SK-N-SH treated with all-trans-retinoic acid at 6 μM for 48 hours (cell line): ENCODE results near the gene DERA.

Experiments used
- ATAC-seq: fragments of 200-7000 bp; cut with Tn5 transposase; 3 replicates; pipeline ENCODE4 v1.9.1; 2020; ENCODE audit warnings: mild to moderate bottlenecking, moderate library complexity
- ARNTL ChIP-seq: fragments of 450-650 bp; formaldehyde crosslinking; IDR thresholded peaks from 2 replicates; pipeline ENCODE4 v1.5.0; 2020; ENCODE audit warnings: low read depth, mild to moderate bottlenecking, moderate library complexity, borderline replicate concordance
- CREB5 ChIP-seq: fragments of 250-450 bp; sonication (Bioruptor Pico); IDR thresholded peaks from 2 replicates; pipeline ENCODE4 v1.5.1; 2020; ENCODE audit warnings: low read depth, mild to moderate bottlenecking, moderate library complexity
- CSDC2 ChIP-seq: fragments of 250-450 bp; sonication (Bioruptor Pico); IDR thresholded peaks from 2 replicates; pipeline ENCODE4 v1.5.0; 2020; ENCODE audit warnings: mild to moderate bottlenecking, moderate library complexity
- CSRNP3 ChIP-seq: fragments of 250-450 bp; sonication (Bioruptor Pico); IDR thresholded peaks from 2 replicates; pipeline ENCODE4 v1.5.1; 2021; ENCODE audit warnings: mild to moderate bottlenecking, moderate library complexity
- ESRRG ChIP-seq: fragments of 250-450 bp; sonication (Bioruptor Pico); IDR thresholded peaks from 2 replicates; pipeline ENCODE4 v1.6.1; 2021; ENCODE audit warnings: mild to moderate bottlenecking
- GLIS3 ChIP-seq: fragments of 250-450 bp; sonication (Bioruptor Pico); IDR thresholded peaks from 2 replicates; pipeline ENCODE4 v1.5.0; 2020; ENCODE audit warnings: mild to moderate bottlenecking, moderate library complexity
- ISL1 ChIP-seq: fragments of 250-450 bp; sonication (Bioruptor Pico); IDR thresholded peaks from 2 replicates; pipeline ENCODE4 v2.1.2; 2022; ENCODE audit warnings: mild to moderate bottlenecking, moderate library complexity
- OSR1 ChIP-seq: fragments of 250-450 bp; sonication (Bioruptor Pico); IDR thresholded peaks from 2 replicates; pipeline ENCODE4 v1.8.0; 2022; ENCODE audit warnings: moderate library complexity, mild to moderate bottlenecking, inconsistent platforms
- PATZ1 ChIP-seq: fragments of 250-450 bp; sonication (Bioruptor Pico); IDR thresholded peaks from 2 replicates; pipeline ENCODE4 v1.8.0; 2020; ENCODE audit warnings: mild to moderate bottlenecking, moderate library complexity, borderline replicate concordance
- POU6F1 ChIP-seq: fragments of 250-450 bp; sonication (Bioruptor Pico); IDR thresholded peaks from 2 replicates; pipeline ENCODE4 v1.8.0; 2021; ENCODE audit warnings: low read depth, mild to moderate bottlenecking, moderate library complexity, borderline replicate concordance
- PPARA ChIP-seq: fragments of 250-450 bp; sonication (Bioruptor Pico); IDR thresholded peaks from 2 replicates; pipeline ENCODE4 v1.5.0; 2020; ENCODE audit warnings: mild to moderate bottlenecking, borderline replicate concordance
- SNAI2 ChIP-seq: fragments of 250-450 bp; sonication (Bioruptor Pico); IDR thresholded peaks from 2 replicates; pipeline ENCODE4 v1.5.0; 2020; ENCODE audit warnings: mild to moderate bottlenecking, moderate library complexity
- TCF4 ChIP-seq: fragments of 250-450 bp; sonication (Bioruptor Pico); IDR thresholded peaks from 2 replicates; pipeline ENCODE4 v1.8.0; 2021; ENCODE audit warnings: mild to moderate bottlenecking, moderate library complexity, borderline replicate concordance
- TOX ChIP-seq: fragments of 250-450 bp; sonication (Bioruptor Pico); IDR thresholded peaks from 2 replicates; pipeline ENCODE4 v1.8.0; 2021; ENCODE audit warnings: mild to moderate bottlenecking, moderate library complexity, borderline replicate concordance
- TSHZ2 ChIP-seq: fragments of 250-450 bp; sonication (Bioruptor Pico); IDR thresholded peaks from 2 replicates; pipeline ENCODE4 v1.5.0; 2020; ENCODE audit warnings: mild to moderate bottlenecking, moderate library complexity
- ZC3H10 ChIP-seq: fragments of 250-450 bp; sonication (Bioruptor Pico); IDR thresholded peaks from 2 replicates; pipeline ENCODE4 v1.5.1; 2021; ENCODE audit warnings: mild to moderate bottlenecking, moderate library complexity
- ZFP3 ChIP-seq: fragments of 250-450 bp; sonication (Bioruptor Pico); IDR thresholded peaks from 2 replicates; pipeline ENCODE4 v1.5.0; 2020; ENCODE audit warnings: mild to moderate bottlenecking, moderate library complexity
- ZFP30 ChIP-seq: fragments of 450-650 bp; formaldehyde crosslinking; IDR thresholded peaks from 2 replicates; pipeline ENCODE4 v1.5.0; 2022; ENCODE audit warnings: mild to moderate bottlenecking, moderate library complexity
- ZNF565 ChIP-seq: fragments of 450-650 bp; formaldehyde crosslinking; conservative IDR thresholded peaks from 2 replicates; pipeline ENCODE4 v1.5.0; 2020; ENCODE audit warnings: low read depth, mild to moderate bottlenecking, moderate library complexity
- ZNF70 ChIP-seq: fragments of 450-650 bp; formaldehyde crosslinking; IDR thresholded peaks from 2 replicates; pipeline ENCODE4 v1.5.0; 2020; ENCODE audit warnings: mild to moderate bottlenecking, moderate library complexity
- ZNF8 ChIP-seq: fragments of 450-650 bp; formaldehyde crosslinking; IDR thresholded peaks from 2 replicates; pipeline ENCODE4 v1.5.0; 2020; ENCODE audit warnings: mild to moderate bottlenecking, moderate library complexity

Gene DERA

GRCh38 chr12:16075887-16076286, 164.8 kb downstream of the DERA start:
- no peak for TF ChIP-seq ISL1 (CRISPR knock-in tag)
- ATAC-seq = no peak

- peak; percentile 75 for ATAC-seq
- TF ChIP-seq CSDC2 (CRISPR knock-in tag) = no peak
- no peak for TF ChIP-seq PPARA (CRISPR knock-in tag)
- no peak for TF ChIP-seq ZNF70 (CRISPR knock-in tag)
- no peak for TF ChIP-seq PATZ1 (CRISPR knock-in tag)
- no peak for TF ChIP-seq CSRNP3 (CRISPR knock-in tag)
- TF ChIP-seq ISL1 (CRISPR knock-in tag) = no peak
- no peak for TF ChIP-seq SNAI2 (CRISPR knock-in tag)
- TF ChIP-seq ESRRG (CRISPR knock-in tag) = no peak
- TF ChIP-seq ZFP3 (CRISPR knock-in tag) = no peak
- TF ChIP-seq, all 23 proteins: peak for 0
Measured at GRCh38 chr12:16076557-16076956, 165.4 kb downstream of the DERA start.

GRCh38 chr12:16076970-16077522, 165.9 kb downstream of the DERA start:
- no peak for ATAC-seq
- TF ChIP-seq GLIS3 = no peak
- no peak for TF ChIP-seq TCF4 (CRISPR knock-in tag)
- TF ChIP-seq TOX (CRISPR knock-in tag) = no peak
- no peak for TF ChIP-seq ZNF565 (CRISPR knock-in tag)
- no peak for TF ChIP-seq ARNTL (CRISPR knock-in tag)
- TF ChIP-seq ZFP30 (CRISPR knock-in tag) = no peak
- TF ChIP-seq OSR1 (CRISPR knock-in tag) = no peak
- no peak for TF ChIP-seq POU6F1 (CRISPR knock-in tag)
- no peak for TF ChIP-seq SNAI2 (CRISPR knock-in tag)
- TF ChIP-seq CREB5 (CRISPR knock-in tag) = no peak
- no peak for TF ChIP-seq ZNF8 (CRISPR knock-in tag)
- no peak for TF ChIP-seq ISL1 (CRISPR knock-in tag)
- no peak for TF ChIP-seq ZC3H10 (CRISPR knock-in tag)
- no peak for TF ChIP-seq PPARA (CRISPR knock-in tag)

- no peak for ATAC-seq
- TF ChIP-seq TCF4 (CRISPR knock-in tag) = no peak
- TF ChIP-seq PATZ1 (CRISPR knock-in tag) = no peak
- no peak for TF ChIP-seq CSRNP3 (CRISPR knock-in tag)
- no peak for TF ChIP-seq CREB5 (CRISPR knock-in tag)
- no peak for TF ChIP-seq GLIS3
- TF ChIP-seq TSHZ2 (CRISPR knock-in tag) = no peak
- no peak for TF ChIP-seq ISL1 (CRISPR knock-in tag)
- TF ChIP-seq ZNF70 (CRISPR knock-in tag) = no peak
- TF ChIP-seq PPARA (CRISPR knock-in tag) = no peak
- no peak for TF ChIP-seq ZNF8 (CRISPR knock-in tag)
Measured at GRCh38 chr12:16086462-16086861, 175.3 kb downstream of the DERA start.
